Type B pancreatic cell (in vitro differentiated cells): Measurements from ENCODE around the gene PTEN. TPM values are rescaled to one million over a fixed set of nuclear protein-coding genes. Genes with fewer than 3 reads are reported as not detected.
"Not testable (repeated sequence)": the region's sequence is repeated elsewhere in the genome, so short reads cannot be mapped to it uniquely, and the experiment has no call there.

Experiments
- DNase-seq: peaks from one replicate; pipeline ENCODE4 v3.0.0; 2021; ENCODE audit warnings: mixed read lengths; ENCODE audit not compliant: unreplicated experiment; ENCODE audit errors: extremely low spot score
- H3K27ac Mint-ChIP-seq: 2 replicates; pipeline ENCODE4 v1.8.0; 2021; ENCODE audit warnings: mild to moderate bottlenecking, mixed read lengths
- H3K27me3 Mint-ChIP-seq: 2 replicates; pipeline ENCODE4 v1.8.0; 2021; ENCODE audit warnings: mixed read lengths
- H3K36me3 Mint-ChIP-seq: 2 replicates; pipeline ENCODE4 v1.8.0; 2021; ENCODE audit warnings: mixed read lengths
- H3K4me1 Mint-ChIP-seq: one replicate; pipeline ENCODE4 v1.8.0; 2021; ENCODE audit warnings: mixed read lengths; ENCODE audit not compliant: unreplicated experiment
- H3K4me3 Mint-ChIP-seq: 2 replicates; pipeline ENCODE4 v1.8.0; 2021; ENCODE audit warnings: mild to moderate bottlenecking, mixed read lengths
- H3K9me3 Mint-ChIP-seq: 2 replicates; pipeline ENCODE4 v1.8.0; 2021; ENCODE audit warnings: mixed read lengths
- total RNA-seq: library from RNA; stranded (reverse); gene quantifications from 2 replicates; pipeline ENCODE4 v1.2.1, GENCODE V29; 2021; ENCODE audit warnings: low replicate concordance
- TF ChIP-seq, protein P1 (sequence below): fragments of 200-600 bp; sonication (generic); conservative IDR thresholded peaks from 2 replicates; pipeline ENCODE4 v1.5.0; 2021; ENCODE audit warnings: antibody characterized with exemption, mild to moderate bottlenecking

The PTEN gene
- total RNA-seq, 1 donor from 2014 or later: 93.1 TPM

DNA sequence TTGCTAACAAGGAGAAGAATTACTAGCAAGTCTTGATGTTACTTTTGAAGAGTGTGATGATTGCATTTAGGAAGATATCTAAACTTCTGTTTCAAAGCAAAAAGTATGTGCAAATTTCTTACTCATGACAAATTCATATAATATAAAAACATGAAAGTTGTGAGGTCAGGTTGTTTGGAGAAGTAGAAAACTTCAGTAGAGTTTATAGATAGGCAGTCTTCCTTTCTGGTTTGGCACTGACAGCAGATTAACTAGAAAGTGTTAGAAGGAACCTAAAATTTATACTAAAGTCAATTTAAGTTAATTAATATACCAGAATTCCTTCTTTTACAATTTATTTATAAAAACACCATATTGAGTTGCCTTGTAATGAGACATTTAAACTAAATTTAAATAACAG is 16.9 kb downstream of the PTEN start:
- H3K4me3 Mint-ChIP-seq: no peak overlapping the region
- H3K27ac Mint-ChIP-seq: no peak overlapping the region
- H3K9me3 Mint-ChIP-seq: peaks cover 7% of the 10 kb centered on the region
- no peak for DNase-seq
- TF ChIP-seq, protein P1, sequence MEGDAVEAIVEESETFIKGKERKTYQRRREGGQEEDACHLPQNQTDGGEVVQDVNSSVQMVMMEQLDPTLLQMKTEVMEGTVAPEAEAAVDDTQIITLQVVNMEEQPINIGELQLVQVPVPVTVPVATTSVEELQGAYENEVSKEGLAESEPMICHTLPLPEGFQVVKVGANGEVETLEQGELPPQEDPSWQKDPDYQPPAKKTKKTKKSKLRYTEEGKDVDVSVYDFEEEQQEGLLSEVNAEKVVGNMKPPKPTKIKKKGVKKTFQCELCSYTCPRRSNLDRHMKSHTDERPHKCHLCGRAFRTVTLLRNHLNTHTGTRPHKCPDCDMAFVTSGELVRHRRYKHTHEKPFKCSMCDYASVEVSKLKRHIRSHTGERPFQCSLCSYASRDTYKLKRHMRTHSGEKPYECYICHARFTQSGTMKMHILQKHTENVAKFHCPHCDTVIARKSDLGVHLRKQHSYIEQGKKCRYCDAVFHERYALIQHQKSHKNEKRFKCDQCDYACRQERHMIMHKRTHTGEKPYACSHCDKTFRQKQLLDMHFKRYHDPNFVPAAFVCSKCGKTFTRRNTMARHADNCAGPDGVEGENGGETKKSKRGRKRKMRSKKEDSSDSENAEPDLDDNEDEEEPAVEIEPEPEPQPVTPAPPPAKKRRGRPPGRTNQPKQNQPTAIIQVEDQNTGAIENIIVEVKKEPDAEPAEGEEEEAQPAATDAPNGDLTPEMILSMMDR: no peak
- peaks cover 39% of the 10 kb centered on the region for H3K36me3 Mint-ChIP-seq
- peaks cover 4% of the 10 kb centered on the region for H3K4me1 Mint-ChIP-seq
- H3K27me3 Mint-ChIP-seq: no peaks in the 10 kb centered on the region

DNA sequence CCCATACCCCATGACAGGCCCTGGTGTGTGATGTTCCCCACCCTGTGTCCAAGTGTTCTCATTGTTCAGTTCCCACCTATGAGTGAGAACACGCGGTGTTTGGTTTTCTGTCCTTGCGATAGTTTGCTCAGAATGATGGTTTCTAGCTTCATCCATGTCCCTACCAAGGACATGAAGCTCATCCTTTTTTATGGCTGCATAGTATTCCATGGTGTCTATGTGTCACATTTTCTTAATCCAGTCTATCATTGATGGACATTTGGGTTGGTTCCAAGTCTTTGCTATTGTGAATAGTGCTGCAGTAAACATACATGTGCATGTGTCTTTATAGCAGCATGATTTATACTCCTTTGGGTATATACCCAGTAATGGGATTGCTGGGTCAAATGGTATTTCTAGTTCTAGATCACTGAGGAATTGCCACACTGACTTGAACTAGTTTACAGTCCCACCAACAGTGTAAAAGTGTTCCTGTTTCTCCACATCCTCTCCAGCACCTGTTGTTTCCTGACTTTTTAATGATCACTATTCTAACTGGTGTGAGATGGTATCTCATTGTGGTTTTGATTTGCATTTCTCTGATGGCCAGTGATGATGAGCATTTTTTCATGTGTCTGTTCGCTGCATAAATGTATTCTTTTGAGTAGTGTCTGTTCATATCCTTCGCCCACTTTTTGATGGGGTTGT is 18.1 kb downstream of the PTEN start:
- not testable (repeated sequence) for DNase-seq, H3K9me3 Mint-ChIP-seq, H3K4me3 Mint-ChIP-seq, H3K4me1 Mint-ChIP-seq, H3K27ac Mint-ChIP-seq, H3K27me3 Mint-ChIP-seq
- H3K36me3 Mint-ChIP-seq: peaks cover 48% of the 10 kb centered on the region

DNA sequence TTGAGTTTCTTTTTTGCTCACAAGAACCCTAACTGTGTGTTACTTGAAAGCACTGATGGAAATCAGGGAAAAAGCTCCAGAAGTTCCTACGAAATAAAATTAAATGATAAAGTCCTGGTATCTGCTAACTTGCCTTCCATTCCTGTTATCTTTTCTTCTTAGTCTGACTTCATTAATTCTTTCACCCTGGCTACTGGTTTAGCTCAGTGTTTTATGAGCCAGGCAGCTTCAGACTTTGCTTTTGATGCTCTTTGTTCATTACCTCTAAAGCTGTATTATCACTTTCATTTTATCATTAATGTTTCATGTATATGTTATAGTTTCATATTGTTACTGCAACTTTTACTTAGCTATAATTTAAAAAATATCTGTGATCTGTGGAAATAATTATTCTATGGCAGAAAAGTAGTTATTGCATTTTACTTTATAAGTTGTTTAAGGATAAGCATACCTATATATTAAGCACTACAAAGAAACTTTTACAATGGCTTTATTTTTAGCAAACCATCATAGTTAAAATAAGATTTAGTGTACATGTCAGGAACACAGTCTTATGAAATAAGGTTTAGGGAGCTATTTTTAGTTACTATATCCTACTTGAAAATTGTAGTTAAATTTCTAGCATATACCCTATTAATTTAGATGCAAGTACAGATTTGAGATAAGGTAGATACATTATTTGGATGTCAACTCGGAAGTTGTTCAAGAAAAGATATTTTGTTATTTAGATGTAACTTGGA is 19.3 kb downstream of the PTEN start:
- H3K27me3 Mint-ChIP-seq: no peaks in the 10 kb centered on the region
- no peak for DNase-seq
- peaks cover 15% of the 10 kb centered on the region for H3K9me3 Mint-ChIP-seq
- H3K36me3 Mint-ChIP-seq: peaks cover 58% of the 10 kb centered on the region
- H3K4me1 Mint-ChIP-seq: no peaks in the 10 kb centered on the region
- no peak overlapping the region for H3K27ac Mint-ChIP-seq
- H3K4me3 Mint-ChIP-seq: no peak overlapping the region
- TF ChIP-seq, protein P1: no peak

DNA sequence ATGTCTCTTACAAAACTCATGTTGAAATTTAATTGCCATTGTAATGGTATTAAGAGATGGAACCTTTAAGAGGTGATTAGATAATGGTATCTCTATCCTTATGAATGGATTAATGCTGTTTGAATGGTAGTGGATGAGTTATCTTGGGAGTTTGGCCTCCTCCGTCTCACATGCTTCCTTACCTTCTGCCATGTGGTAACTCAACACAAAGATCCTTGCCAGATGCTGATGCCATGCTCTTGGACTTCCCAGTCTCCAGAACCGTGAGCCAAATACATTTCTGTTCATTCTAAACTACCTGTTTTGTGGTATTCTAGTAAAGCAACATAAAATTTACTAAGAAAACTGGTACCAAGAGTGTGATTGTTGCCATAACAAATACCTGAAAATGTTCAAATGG is 23.2 kb downstream of the PTEN start:
- Mint-ChIP-seq H3K27ac (no peak overlapping the region), H3K4me1 (no peaks in the 10 kb centered on the region), H3K9me3 (peaks cover 8% of the 10 kb centered on the region), H3K4me3 (no peak overlapping the region), H3K27me3 (no peaks in the 10 kb centered on the region), H3K36me3 (peaks cover 43% of the 10 kb centered on the region)
- TF ChIP-seq, protein P1: no peak
- no peak for DNase-seq

DNA sequence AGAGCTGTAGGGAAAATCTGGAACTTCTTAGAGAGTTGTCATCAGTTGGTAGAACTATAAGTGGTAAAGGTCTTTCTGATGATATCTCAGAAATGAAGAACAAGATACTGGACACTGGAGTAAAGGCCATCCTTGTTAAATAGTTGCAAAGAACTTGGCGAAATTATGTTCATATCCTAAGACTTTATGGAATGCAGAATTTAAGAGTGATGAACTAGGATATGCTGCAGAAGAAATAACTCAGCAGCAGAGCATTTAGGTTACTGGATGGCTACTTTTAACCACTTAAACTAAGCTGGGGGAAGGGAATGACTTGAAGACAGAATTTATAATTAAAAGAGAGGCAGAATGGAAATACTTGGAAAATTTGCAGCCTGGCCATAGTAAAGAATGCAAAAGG is 23.7 kb downstream of the PTEN start:
- no peak overlapping the region for H3K4me3 Mint-ChIP-seq
- H3K27ac Mint-ChIP-seq: no peak overlapping the region
- no peaks in the 10 kb centered on the region for H3K4me1 Mint-ChIP-seq
- H3K27me3 Mint-ChIP-seq: no peaks in the 10 kb centered on the region
- peaks cover 38% of the 10 kb centered on the region for H3K36me3 Mint-ChIP-seq
- TF ChIP-seq, protein P1: no peak
- DNase-seq: no peak
- H3K9me3 Mint-ChIP-seq: peaks cover 8% of the 10 kb centered on the region

DNA sequence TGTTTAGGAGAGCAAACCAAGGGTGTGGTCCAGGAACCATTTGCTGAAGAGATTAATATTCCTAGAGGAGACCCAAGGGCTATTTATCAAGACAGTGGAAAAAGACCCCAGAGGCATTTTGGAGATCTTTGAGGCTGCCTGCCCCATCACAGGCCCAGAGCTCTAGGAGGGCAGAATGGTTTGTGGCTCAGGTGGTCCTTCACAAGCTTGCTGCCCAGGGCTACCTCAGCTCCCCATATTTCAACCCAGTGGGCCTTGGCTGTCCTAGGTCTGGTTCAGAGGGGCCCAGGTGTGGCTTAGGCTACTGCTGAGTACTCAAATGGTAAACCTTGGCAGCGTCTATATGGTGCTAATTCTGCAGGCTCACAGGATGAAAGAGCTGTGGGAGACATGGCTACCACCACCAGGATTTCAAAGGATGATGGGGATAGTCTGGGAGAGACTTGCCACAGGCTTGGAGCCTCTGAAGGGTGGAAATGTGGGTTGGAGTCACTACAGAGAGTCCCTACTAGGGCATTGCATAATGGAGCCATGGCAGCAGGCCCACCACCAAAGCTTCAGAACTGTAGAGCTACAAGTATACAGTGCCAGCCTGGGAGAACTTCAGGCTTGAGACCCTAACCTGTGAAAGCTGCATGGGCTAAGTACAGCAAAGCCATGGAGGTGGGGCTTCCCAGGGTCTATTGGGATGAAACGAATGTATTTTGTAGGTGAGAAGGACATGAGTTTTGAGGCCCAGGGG is 24.3 kb downstream of the PTEN start:
- Mint-ChIP-seq H3K4me3 (no peak overlapping the region), H3K36me3 (peaks cover 36% of the 10 kb centered on the region), H3K4me1 (no peaks in the 10 kb centered on the region), H3K27ac (no peak overlapping the region), H3K9me3 (peaks cover 8% of the 10 kb centered on the region), H3K27me3 (no peaks in the 10 kb centered on the region)
- TF ChIP-seq, protein P1: no peak
- DNase-seq: no peak
